NCI-H1436 (cell line): ENCODE data around the gene HIBADH.

Experiments used
- DNase-seq: peaks from one replicate; lab custom pipeline; 2025; lab: John Stamatoyannopoulos, UW

HIBADH gene

GRCh38 chr7:27635728-27636127, 27.0 kb downstream of the HIBADH start:
- no peak for DNase-seq

DNA sequence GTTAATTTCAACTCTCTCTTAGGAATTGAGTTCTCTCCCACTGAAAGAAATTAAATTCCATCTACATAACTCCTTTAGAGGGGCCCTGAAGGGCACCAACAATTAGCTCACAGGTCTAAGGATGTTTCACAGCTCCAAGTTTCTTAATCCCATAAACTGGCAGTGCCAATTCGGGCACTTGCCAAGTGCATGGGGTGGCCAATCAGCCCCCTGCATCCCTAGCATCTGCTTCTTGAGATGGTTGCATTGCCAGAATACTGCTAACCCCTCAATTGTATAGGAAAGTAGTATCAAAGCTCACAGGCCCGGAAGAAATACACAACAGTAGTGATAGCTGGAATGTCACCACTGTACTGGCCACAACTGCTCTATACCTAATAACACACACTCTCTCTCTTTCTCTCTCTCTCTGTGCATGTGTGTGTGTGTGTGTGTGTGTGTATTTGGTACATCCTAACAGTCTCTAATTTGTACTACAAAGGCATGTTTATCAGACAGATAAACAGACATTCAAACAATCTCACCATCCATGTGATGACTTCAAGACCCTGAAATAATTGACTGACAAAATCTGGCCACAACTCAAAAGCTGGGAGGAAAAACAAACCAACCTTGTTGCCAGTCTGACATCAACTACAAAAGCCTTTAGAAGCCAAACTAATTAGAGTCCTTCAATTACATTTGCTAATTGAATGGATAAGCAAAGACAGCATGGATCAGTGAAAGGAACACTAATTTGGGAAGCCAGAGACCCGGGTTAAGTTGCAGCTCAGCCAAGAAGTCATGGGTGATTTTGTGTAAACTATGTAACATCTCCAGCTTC, 27.8 kb downstream of the HIBADH start:
- DNase-seq, result peak; percentile 5

DNA sequence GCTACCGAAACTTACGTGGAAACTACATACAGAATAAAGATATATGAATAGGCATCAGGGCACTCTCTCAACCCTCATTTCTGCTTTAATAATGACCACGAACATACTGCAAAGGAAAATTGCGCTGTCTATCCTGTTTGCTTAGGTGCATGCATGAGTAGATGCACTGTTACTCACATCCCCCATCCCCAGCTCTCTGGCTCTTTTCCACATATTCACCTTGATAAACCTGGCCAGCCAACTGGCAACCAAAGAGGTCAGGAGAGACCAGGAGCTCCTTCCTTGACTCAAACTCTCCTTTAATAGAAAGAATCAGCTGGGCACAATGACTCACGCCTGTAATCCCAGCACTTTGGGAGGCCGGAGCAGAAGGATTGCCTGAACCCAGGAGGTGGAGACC, 29.6 kb downstream of the HIBADH start:
- no peak for DNase-seq

DNA sequence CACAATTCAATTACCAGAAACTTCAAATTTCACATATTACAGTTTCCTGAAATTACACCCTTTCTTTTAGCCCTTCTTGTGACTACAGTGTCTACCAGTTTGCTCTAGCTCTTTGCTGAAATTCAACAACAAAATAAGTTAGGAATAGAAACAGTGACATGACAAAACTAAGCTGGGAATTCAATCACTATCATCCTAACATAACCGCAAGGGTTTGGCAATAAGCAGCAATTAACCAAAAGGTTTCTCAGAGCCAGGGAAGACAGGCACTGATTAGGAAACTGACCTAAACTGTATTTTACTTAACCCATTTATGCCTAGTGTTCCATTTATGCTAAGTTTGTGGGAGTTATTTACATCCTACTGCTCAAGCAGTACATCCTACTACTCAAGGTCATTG, 31.3 kb downstream of the HIBADH start:
- no peak for DNase-seq

DNA sequence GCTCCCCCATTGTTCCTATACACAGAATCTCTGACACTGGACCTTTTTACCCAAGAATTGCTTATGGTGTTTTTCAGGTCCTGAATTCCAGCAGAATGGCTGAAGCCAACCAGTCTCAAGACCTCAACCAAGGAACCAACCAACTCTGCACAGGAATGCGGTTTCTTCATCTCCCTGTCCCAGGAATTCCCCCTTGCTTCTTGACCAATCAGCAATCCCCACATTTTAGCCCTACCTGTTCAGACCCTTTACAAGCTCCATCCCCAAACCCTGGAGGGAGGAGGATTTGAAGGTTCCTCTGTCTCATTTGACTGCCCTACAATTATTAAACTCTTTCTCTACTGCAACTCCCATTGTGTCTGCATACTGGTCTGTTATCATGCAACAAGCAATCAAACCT, 35.5 kb downstream of the HIBADH start:
- no peak for DNase-seq

DNA sequence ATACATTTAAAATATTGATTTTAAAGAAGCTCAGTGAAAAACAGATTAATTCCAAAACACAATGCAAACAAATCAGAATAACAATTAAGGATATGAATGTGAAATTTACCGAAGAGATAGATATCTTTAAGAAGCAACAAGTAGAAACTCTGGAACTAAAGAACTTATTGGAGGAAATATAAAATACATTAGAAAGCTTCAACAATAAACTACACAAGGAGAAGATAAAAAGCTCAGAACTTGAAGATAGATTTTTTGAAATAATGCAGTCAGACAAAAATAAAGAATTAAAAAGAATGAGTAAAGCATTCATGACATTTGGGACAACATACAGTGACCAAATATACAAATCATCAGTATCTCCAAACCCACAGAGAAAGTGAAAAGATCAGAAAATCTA, 43.2 kb downstream of the HIBADH start:
- no peak for DNase-seq

- no peak for DNase-seq
These were observed 44.9 kb downstream of the HIBADH start for GRCh38 chr7:27617651-27618381.

- no peak for DNase-seq
These were observed 45.7 kb downstream of the HIBADH start for GRCh38 chr7:27616914-27617548.

GRCh38 chr7:27616186-27616491, 46.5 kb downstream of the HIBADH start:
- no peak for DNase-seq

GRCh38 chr7:27615420-27616185, 47.1 kb downstream of the HIBADH start:
- no peak for DNase-seq

DNA sequence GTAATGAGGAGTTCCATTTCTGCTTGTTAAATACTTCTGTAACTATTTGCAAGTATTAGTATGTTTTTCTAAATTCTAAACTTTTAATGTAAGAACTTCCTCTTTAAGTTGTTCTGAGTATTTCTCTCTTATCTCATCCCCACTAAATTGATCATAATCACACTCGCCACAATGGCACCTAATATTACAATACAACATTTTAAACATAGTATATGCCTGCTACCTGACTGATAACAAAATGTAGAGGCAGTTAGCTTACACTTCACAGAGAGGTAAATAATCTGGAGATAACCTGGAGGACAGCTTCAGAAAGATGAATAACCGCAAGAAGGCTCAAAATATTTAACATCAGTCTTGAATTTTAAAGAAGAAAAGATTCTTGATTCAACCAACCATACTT, 48.6 kb downstream of the HIBADH start:
- DNase-seq, result no peak

GRCh38 chr7:27611059-27611458, 51.6 kb downstream of the HIBADH start:
- DNase-seq, result peak; percentile 55

- DNase-seq, result no peak
These were observed 53.7 kb downstream of the HIBADH start for GRCh38 chr7:27608776-27609495.

- no peak for DNase-seq
These were observed 55.5 kb downstream of the HIBADH start for GRCh38 chr7:27607210-27607606.

- no peak for DNase-seq
These were observed 56.1 kb downstream of the HIBADH start for GRCh38 chr7:27606270-27607209.

DNA sequence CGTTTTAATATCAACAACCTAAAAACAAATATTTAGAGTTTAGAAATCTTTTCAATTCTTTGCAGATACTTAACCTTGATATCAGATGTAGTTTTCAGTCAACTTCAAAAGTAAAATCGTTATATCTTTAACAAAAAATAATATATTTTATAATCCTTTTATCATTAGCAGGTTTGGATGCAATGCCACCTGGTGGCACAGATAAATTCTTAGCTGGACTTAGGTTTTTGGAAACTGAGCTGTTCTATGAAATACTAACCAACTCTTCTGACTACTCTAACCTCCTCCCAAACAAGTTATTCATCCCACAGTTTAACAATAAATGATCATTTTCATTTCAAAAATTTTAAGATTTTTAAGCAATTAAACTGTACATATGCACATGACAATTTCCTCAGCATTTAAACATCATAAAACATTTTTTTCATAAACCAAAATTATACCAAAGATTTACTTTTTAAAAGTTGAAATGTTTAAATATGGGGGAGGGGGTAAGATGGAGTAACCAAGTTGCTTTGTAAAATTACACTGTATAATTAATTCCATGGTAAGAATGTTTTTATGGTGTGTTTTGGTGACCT, 56.9 kb downstream of the HIBADH start:
- no peak for DNase-seq

- DNase-seq, result no peak
These were observed 57.4 kb downstream of the HIBADH start for GRCh38 chr7:27605283-27605682.

GRCh38 chr7:27603813-27604212, 58.9 kb downstream of the HIBADH start:
- no peak for DNase-seq

- DNase-seq, result no peak
These were observed 59.9 kb downstream of the HIBADH start for GRCh38 chr7:27602766-27603165.

DNA sequence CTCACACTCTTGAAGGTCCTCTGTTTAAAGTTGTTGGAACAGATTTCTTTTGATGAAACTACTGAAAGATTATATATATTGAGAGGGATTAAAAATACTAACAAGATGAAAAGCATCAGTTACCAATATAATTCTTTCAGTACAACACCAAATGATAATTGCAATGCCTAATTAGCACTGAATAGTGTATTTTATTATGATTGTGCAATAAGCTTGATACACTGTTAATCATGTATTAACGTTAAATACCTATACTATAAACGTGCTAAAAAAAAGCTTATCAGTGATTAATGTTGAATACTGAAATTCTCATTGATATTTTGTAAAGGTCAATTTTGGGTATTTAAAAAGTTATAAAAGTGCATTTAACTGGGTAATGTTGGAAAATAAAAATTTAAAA, 61.5 kb downstream of the HIBADH start:
- no peak for DNase-seq
